Fibroblast of mammary gland (primary cell): ENCODE measurements around the gene STN1.

Experiments
- DNase-seq: peaks from one replicate; pipeline ENCODE4 v3.0.0-alpha.2; 2010; ENCODE audit warnings: low read depth
- H3K4me3 ChIP-seq: 2 replicates; pipeline ENCODE4 v1.5.1; 2011; ENCODE audit warnings: low read depth, mild to moderate bottlenecking, low read length, moderate library complexity; ENCODE audit not compliant: control insufficient read depth
- CTCF ChIP-seq: conservative IDR thresholded peaks from 2 replicates; pipeline ENCODE4 v1.5.1; 2011; ENCODE audit warnings: low read depth, low read length, inconsistent platforms; ENCODE audit not compliant: control insufficient read depth, insufficient read depth

The STN1 gene

GRCh38 chr10:103930449-103930848 is 12.5 kb upstream of the STN1 start:
- no peak overlapping the region for H3K4me3 ChIP-seq
- no peak for DNase-seq
- no peak for TF ChIP-seq CTCF

GRCh38 chr10:103929381-103929921 is 11.5 kb upstream of the STN1 start:
- TF ChIP-seq CTCF = no peak
- H3K4me3 ChIP-seq = no peak overlapping the region
- DNase-seq = no peak

GRCh38 chr10:103928784-103929183 is 10.8 kb upstream of the STN1 start:
- no peak for TF ChIP-seq CTCF
- DNase-seq = no peak
- H3K4me3 ChIP-seq = no peak overlapping the region

GRCh38 chr10:103926722-103927319 is 8.8 kb upstream of the STN1 start:
- no peak overlapping the region for H3K4me3 ChIP-seq
- TF ChIP-seq CTCF = no peak
- no peak for DNase-seq

GRCh38 chr10:103925591-103925990 is 7.6 kb upstream of the STN1 start:
- H3K4me3 ChIP-seq = no peak overlapping the region
- no peak for TF ChIP-seq CTCF
- DNase-seq = no peak

- no peak for DNase-seq
- no peak for TF ChIP-seq CTCF
- no peak overlapping the region for H3K4me3 ChIP-seq
Measured at GRCh38 chr10:103923502-103923901, 5.5 kb upstream of the STN1 start.

GRCh38 chr10:103922659-103923058 is 4.7 kb upstream of the STN1 start:
- no peak for TF ChIP-seq CTCF
- H3K4me3 ChIP-seq = no peak overlapping the region
- DNase-seq = no peak
